Measurements from ENCODE around the gene KCNB1.

Gene KCNB1

GRCh38 chr20:49462626-49463025 is 19.8 kb downstream of the KCNB1 start:
- no peak overlapping the region for H2AFZ ChIP-seq (ENCODE audit: low read length)

GRCh38 chr20:49461894-49462620 is 20.4 kb downstream of the KCNB1 start:
- no peaks in the 10 kb centered on the region for H3K9me3 ChIP-seq (ENCODE audit: insufficient read depth, low read depth, low read length)
- no peaks in the 10 kb centered on the region for H3F3A ChIP-seq (ENCODE audit: low read depth)
- H3K4me3 ChIP-seq (ENCODE audit: low read length, poor library complexity, severe bottlenecking) = no peak overlapping the region
- no peaks in the 10 kb centered on the region for H3K36me3 ChIP-seq (ENCODE audit: insufficient read depth, low read length)
- no peaks in the 10 kb centered on the region for H3K79me2 ChIP-seq (ENCODE audit: insufficient read depth, low read length)
- H3K9me2 ChIP-seq (replicated peaks; ENCODE audit: low read depth, low read length) = no peaks in the 10 kb centered on the region
- no peaks in the 10 kb centered on the region for H3K4me1 ChIP-seq (ENCODE audit: insufficient read depth, low read length, poor library complexity, severe bottlenecking)
- TF ChIP-seq, protein P1, sequence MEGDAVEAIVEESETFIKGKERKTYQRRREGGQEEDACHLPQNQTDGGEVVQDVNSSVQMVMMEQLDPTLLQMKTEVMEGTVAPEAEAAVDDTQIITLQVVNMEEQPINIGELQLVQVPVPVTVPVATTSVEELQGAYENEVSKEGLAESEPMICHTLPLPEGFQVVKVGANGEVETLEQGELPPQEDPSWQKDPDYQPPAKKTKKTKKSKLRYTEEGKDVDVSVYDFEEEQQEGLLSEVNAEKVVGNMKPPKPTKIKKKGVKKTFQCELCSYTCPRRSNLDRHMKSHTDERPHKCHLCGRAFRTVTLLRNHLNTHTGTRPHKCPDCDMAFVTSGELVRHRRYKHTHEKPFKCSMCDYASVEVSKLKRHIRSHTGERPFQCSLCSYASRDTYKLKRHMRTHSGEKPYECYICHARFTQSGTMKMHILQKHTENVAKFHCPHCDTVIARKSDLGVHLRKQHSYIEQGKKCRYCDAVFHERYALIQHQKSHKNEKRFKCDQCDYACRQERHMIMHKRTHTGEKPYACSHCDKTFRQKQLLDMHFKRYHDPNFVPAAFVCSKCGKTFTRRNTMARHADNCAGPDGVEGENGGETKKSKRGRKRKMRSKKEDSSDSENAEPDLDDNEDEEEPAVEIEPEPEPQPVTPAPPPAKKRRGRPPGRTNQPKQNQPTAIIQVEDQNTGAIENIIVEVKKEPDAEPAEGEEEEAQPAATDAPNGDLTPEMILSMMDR (conservative IDR thresholded peaks at IDR 0.05; ENCODE audit: low read length) = no peak
- TF ChIP-seq EZH2phosphoT487 (IDR thresholded peaks at IDR 0.05; ENCODE audit: borderline replicate concordance) = no peak
- H3K4me2 ChIP-seq (ENCODE audit: low read depth, low read length, poor library complexity, severe bottlenecking) = no peak overlapping the region
- no peaks in the 10 kb centered on the region for H4K20me1 ChIP-seq (ENCODE audit: insufficient read depth, low read length, poor library complexity, severe bottlenecking)
- no peaks in the 10 kb centered on the region for H3K27me3 ChIP-seq (ENCODE audit: insufficient read depth, low read length, poor library complexity, severe bottlenecking)
- H2AFZ ChIP-seq (ENCODE audit: low read length) = no peak overlapping the region
- H3K9ac ChIP-seq (ENCODE audit: low read depth, low read length, poor library complexity, severe bottlenecking) = no peak overlapping the region

More at GRCh38 chr20:49462626-49463025, 19.8 kb downstream of the KCNB1 start:
- Histone ChIP-seq H4K20me1 (ENCODE audit: insufficient read depth, low read length, poor library complexity, severe bottlenecking) (no peaks in the 10 kb centered on the region), H3K4me1 (ENCODE audit: insufficient read depth, low read length, poor library complexity, severe bottlenecking) (no peaks in the 10 kb centered on the region), H3F3A (ENCODE audit: low read depth) (no peaks in the 10 kb centered on the region), H3K9ac (ENCODE audit: low read depth, low read length, poor library complexity, severe bottlenecking) (no peak overlapping the region), H3K79me2 (ENCODE audit: insufficient read depth, low read length) (no peaks in the 10 kb centered on the region), H3K27me3 (ENCODE audit: insufficient read depth, low read length, poor library complexity, severe bottlenecking) (no peaks in the 10 kb centered on the region), H3K9me2 (replicated peaks; ENCODE audit: low read depth, low read length) (no peaks in the 10 kb centered on the region), H3K4me2 (ENCODE audit: low read depth, low read length, poor library complexity, severe bottlenecking) (no peak overlapping the region), H3K9me3 (ENCODE audit: insufficient read depth, low read depth, low read length) (no peaks in the 10 kb centered on the region), H3K4me3 (ENCODE audit: low read length, poor library complexity, severe bottlenecking) (no peak overlapping the region), H3K36me3 (ENCODE audit: insufficient read depth, low read length) (no peaks in the 10 kb centered on the region)
- TF ChIP-seq, protein P1 (conservative IDR thresholded peaks at IDR 0.05; ENCODE audit: low read length) = no peak
- no peak for TF ChIP-seq EZH2phosphoT487 (IDR thresholded peaks at IDR 0.05; ENCODE audit: borderline replicate concordance)

GRCh38 chr20:49460916-49461315 is 21.6 kb downstream of the KCNB1 start:
- H3K4me3 ChIP-seq (ENCODE audit: low read length, poor library complexity, severe bottlenecking) = no peak overlapping the region
- no peak overlapping the region for H3K4me2 ChIP-seq (ENCODE audit: low read depth, low read length, poor library complexity, severe bottlenecking)
- H3K9me3 ChIP-seq (ENCODE audit: insufficient read depth, low read depth, low read length) = no peaks in the 10 kb centered on the region
- no peaks in the 10 kb centered on the region for H3F3A ChIP-seq (ENCODE audit: low read depth)
- no peak overlapping the region for H3K9ac ChIP-seq (ENCODE audit: low read depth, low read length, poor library complexity, severe bottlenecking)
- no peak overlapping the region for H2AFZ ChIP-seq (ENCODE audit: low read length)
- H3K79me2 ChIP-seq (ENCODE audit: insufficient read depth, low read length) = no peaks in the 10 kb centered on the region
- no peaks in the 10 kb centered on the region for H4K20me1 ChIP-seq (ENCODE audit: insufficient read depth, low read length, poor library complexity, severe bottlenecking)
- no peaks in the 10 kb centered on the region for H3K27me3 ChIP-seq (ENCODE audit: insufficient read depth, low read length, poor library complexity, severe bottlenecking)
- no peaks in the 10 kb centered on the region for H3K36me3 ChIP-seq (ENCODE audit: insufficient read depth, low read length)
- H3K4me1 ChIP-seq (ENCODE audit: insufficient read depth, low read length, poor library complexity, severe bottlenecking) = no peaks in the 10 kb centered on the region
- TF ChIP-seq, protein P1 (conservative IDR thresholded peaks at IDR 0.05; ENCODE audit: low read length) = no peak
- no peak for TF ChIP-seq EZH2phosphoT487 (IDR thresholded peaks at IDR 0.05; ENCODE audit: borderline replicate concordance)
- no peaks in the 10 kb centered on the region for H3K9me2 ChIP-seq (replicated peaks; ENCODE audit: low read depth, low read length)

Data from Loucy (cell line).